Fibroblast of the conjunctiva (primary cell): ENCODE measurements around the gene CT47B1.
"Not testable (repeated sequence)": the region's sequence is repeated elsewhere in the genome, so short reads cannot be mapped to it uniquely, and the experiment has no call there.

Experiments used
- DNase-seq: peaks from one replicate; pipeline ENCODE4 v3.0.0-alpha.2; 2010; ENCODE audit warnings: low read depth

Gene CT47B1

GRCh38 chrX:120875766-120876165, at the start of gene CT47B1:
TSS of gene CT47B1 (minus strand) at chrX:120875866. CDS start at chrX:120875670, 196 bp downstream.
- DNase-seq, result not testable (repeated sequence)

- no peak for DNase-seq
These were observed 748 bp downstream of the CT47B1 start for GRCh38 chrX:120874678-120875557.

GRCh38 chrX:120857240-120857639, 18.4 kb downstream of the CT47B1 start:
- DNase-seq, result no peak

- DNase-seq, result no peak
These were observed 34.8 kb downstream of the CT47B1 start for GRCh38 chrX:120840827-120841226.

GRCh38 chrX:120839491-120839890, 36.2 kb downstream of the CT47B1 start:
- DNase-seq, result no peak

- not testable (repeated sequence) for DNase-seq
These were observed 48.5 kb downstream of the CT47B1 start for GRCh38 chrX:120827213-120827612.

GRCh38 chrX:120825146-120825545, 50.5 kb downstream of the CT47B1 start:
- no peak for DNase-seq

GRCh38 chrX:120824021-120824420, 51.6 kb downstream of the CT47B1 start:
- no peak for DNase-seq

GRCh38 chrX:120823556-120823955, 52.1 kb downstream of the CT47B1 start:
- no peak for DNase-seq
